ENCODE data around the gene INF2. TPM values are rescaled to one million over a fixed set of nuclear protein-coding genes. Genes with fewer than 3 reads are reported as not detected.

INF2 gene
- total and polyA plus RNA-seq, 2 experiments from 2014 or later = 36.7 to 75.5 TPM

DNA sequence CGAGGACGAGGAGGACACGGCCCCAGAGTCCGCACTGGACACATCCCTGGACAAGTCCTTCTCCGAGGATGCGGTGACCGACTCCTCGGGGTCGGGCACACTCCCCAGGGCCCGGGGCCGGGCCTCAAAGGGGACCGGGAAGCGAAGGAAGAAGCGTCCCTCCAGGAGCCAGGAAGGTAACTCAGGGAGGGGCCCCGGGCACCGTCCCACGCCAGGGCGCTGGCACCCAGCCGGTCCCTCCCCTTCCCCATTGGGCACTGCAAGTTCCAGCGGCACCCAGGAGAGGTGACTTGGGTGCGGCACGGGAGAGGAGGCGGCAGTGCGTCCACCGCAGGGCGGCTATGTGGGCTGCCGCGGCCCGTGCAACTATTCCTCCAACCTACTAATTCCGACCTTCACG is 25.3 kb downstream of the INF2 start:
- Histone ChIP-seq H4K20me1 (replicated peaks; ENCODE audit: insufficient read depth) (no peaks in the 10 kb centered on the region), H3F3A (replicated peaks; ENCODE audit: low read depth) (no peaks in the 10 kb centered on the region), H3K27me3 (ENCODE audit: insufficient read depth) (no peaks in the 10 kb centered on the region), H3K79me2 (replicated peaks; ENCODE audit: insufficient read depth) (no peaks in the 10 kb centered on the region), H2AFZ (no peak overlapping the region), H3K4me1 (ENCODE audit: insufficient read depth) (no peaks in the 10 kb centered on the region), H3K4me3 (no peak overlapping the region), H3K27ac (ENCODE audit: low read depth) (no peak overlapping the region), H3K9me2 (ENCODE audit: insufficient read depth) (no peaks in the 10 kb centered on the region), H3K36me3 (ENCODE audit: insufficient read depth) (no peaks in the 10 kb centered on the region), H3K4me2 (no peak overlapping the region)
- Mint-ChIP-seq H3K27me3 (ENCODE audit: insufficient read depth, low read depth, poor library complexity) (peaks cover 7% of the 10 kb centered on the region), H3K27ac (no peak overlapping the region), H3K36me3 (ENCODE audit: low read depth) (peaks cover 9% of the 10 kb centered on the region), H3K4me3 (no peak overlapping the region), H3K4me1 (0 out of 3 replicates have a peak, but pooled peaks cover 2% of the 10 kb centered on the region), H3K9me3 (no peaks in the 10 kb centered on the region)
- ATAC-seq (no peak), DNase-seq (ENCODE audit: low spot score) (no peak)
- no peak for TF ChIP-seq POLR2AphosphoS5 (IDR thresholded peaks at IDR 0.05; ENCODE audit: low read depth)
- TF ChIP-seq, protein P1, sequence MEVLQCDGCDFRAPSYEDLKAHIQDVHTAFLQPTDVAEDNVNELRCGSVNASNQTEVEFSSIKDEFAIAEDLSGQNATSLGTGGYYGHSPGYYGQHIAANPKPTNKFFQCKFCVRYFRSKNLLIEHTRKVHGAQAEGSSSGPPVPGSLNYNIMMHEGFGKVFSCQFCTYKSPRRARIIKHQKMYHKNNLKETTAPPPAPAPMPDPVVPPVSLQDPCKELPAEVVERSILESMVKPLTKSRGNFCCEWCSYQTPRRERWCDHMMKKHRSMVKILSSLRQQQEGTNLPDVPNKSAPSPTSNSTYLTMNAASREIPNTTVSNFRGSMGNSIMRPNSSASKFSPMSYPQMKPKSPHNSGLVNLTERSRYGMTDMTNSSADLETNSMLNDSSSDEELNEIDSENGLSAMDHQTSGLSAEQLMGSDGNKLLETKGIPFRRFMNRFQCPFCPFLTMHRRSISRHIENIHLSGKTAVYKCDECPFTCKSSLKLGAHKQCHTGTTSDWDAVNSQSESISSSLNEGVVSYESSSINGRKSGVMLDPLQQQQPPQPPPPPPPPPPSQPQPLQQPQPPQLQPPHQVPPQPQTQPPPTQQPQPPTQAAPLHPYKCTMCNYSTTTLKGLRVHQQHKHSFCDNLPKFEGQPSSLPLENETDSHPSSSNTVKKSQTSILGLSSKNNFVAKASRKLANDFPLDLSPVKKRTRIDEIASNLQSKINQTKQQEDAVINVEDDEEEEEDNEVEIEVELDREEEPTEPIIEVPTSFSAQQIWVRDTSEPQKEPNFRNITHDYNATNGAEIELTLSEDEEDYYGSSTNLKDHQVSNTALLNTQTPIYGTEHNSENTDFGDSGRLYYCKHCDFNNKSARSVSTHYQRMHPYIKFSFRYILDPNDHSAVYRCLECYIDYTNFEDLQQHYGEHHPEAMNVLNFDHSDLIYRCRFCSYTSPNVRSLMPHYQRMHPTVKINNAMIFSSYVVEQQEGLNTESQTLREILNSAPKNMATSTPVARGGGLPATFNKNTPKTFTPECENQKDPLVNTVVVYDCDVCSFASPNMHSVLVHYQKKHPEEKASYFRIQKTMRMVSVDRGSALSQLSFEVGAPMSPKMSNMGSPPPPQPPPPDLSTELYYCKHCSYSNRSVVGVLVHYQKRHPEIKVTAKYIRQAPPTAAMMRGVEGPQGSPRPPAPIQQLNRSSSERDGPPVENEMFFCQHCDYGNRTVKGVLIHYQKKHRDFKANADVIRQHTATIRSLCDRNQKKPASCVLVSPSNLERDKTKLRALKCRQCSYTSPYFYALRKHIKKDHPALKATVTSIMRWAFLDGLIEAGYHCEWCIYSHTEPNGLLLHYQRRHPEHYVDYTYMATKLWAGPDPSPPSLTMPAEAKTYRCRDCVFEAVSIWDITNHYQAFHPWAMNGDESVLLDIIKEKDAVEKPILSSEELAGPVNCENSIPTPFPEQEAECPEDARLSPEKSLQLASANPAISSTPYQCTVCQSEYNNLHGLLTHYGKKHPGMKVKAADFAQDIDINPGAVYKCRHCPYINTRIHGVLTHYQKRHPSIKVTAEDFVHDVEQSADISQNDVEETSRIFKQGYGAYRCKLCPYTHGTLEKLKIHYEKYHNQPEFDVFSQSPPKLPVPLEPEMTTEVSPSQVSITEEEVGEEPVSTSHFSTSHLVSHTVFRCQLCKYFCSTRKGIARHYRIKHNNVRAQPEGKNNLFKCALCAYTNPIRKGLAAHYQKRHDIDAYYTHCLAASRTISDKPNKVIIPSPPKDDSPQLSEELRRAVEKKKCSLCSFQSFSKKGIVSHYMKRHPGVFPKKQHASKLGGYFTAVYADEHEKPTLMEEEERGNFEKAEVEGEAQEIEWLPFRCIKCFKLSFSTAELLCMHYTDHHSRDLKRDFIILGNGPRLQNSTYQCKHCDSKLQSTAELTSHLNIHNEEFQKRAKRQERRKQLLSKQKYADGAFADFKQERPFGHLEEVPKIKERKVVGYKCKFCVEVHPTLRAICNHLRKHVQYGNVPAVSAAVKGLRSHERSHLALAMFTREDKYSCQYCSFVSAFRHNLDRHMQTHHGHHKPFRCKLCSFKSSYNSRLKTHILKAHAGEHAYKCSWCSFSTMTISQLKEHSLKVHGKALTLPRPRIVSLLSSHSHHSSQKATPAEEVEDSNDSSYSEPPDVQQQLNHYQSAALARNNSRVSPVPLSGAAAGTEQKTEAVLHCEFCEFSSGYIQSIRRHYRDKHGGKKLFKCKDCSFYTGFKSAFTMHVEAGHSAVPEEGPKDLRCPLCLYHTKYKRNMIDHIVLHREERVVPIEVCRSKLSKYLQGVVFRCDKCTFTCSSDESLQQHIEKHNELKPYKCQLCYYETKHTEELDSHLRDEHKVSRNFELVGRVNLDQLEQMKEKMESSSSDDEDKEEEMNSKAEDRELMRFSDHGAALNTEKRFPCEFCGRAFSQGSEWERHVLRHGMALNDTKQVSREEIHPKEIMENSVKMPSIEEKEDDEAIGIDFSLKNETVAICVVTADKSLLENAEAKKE (CRISPR knock-in tag; IDR thresholded peaks at IDR 0.05) = no peak
- no peak for TF ChIP-seq STAT1 (IDR thresholded peaks at IDR 0.05; ENCODE audit: unreplicated experiment)
- TF ChIP-seq EZH2 (IDR thresholded peaks at IDR 0.05; ENCODE audit: low read depth, unreplicated experiment) = no peak
- TF ChIP-seq NANOG (IDR thresholded peaks at IDR 0.05; ENCODE audit: borderline replicate concordance) = no peak
- no peak for TF ChIP-seq JUNB (IDR thresholded peaks at IDR 0.05; ENCODE audit: unreplicated experiment)
- TF ChIP-seq, protein P2, sequence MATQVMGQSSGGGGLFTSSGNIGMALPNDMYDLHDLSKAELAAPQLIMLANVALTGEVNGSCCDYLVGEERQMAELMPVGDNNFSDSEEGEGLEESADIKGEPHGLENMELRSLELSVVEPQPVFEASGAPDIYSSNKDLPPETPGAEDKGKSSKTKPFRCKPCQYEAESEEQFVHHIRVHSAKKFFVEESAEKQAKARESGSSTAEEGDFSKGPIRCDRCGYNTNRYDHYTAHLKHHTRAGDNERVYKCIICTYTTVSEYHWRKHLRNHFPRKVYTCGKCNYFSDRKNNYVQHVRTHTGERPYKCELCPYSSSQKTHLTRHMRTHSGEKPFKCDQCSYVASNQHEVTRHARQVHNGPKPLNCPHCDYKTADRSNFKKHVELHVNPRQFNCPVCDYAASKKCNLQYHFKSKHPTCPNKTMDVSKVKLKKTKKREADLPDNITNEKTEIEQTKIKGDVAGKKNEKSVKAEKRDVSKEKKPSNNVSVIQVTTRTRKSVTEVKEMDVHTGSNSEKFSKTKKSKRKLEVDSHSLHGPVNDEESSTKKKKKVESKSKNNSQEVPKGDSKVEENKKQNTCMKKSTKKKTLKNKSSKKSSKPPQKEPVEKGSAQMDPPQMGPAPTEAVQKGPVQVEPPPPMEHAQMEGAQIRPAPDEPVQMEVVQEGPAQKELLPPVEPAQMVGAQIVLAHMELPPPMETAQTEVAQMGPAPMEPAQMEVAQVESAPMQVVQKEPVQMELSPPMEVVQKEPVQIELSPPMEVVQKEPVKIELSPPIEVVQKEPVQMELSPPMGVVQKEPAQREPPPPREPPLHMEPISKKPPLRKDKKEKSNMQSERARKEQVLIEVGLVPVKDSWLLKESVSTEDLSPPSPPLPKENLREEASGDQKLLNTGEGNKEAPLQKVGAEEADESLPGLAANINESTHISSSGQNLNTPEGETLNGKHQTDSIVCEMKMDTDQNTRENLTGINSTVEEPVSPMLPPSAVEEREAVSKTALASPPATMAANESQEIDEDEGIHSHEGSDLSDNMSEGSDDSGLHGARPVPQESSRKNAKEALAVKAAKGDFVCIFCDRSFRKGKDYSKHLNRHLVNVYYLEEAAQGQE (IDR thresholded peaks at IDR 0.05; ENCODE audit: unreplicated experiment) = no peak
- TF ChIP-seq CREB1 (CRISPR knock-in tag; IDR thresholded peaks at IDR 0.05; ENCODE audit: low read depth) = no peak
- TF ChIP-seq, protein P3, sequence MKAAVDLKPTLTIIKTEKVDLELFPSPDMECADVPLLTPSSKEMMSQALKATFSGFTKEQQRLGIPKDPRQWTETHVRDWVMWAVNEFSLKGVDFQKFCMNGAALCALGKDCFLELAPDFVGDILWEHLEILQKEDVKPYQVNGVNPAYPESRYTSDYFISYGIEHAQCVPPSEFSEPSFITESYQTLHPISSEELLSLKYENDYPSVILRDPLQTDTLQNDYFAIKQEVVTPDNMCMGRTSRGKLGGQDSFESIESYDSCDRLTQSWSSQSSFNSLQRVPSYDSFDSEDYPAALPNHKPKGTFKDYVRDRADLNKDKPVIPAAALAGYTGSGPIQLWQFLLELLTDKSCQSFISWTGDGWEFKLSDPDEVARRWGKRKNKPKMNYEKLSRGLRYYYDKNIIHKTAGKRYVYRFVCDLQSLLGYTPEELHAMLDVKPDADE (IDR thresholded peaks at IDR 0.05) = no peak
